NCI-H69 (cell line): ENCODE data around the gene OSBP2.
"Not testable (repeated sequence)": the region's sequence is repeated elsewhere in the genome, so short reads cannot be mapped to it uniquely, and the experiment has no call there.

ENCODE experiments used
- DNase-seq: peaks from one replicate; lab custom pipeline; 2025; lab: John Stamatoyannopoulos, UW

Gene OSBP2

GRCh38 chr22:30694640-30695350, at the start of gene OSBP2:
OSBP2 (plus strand) TSS chr22:30694874; CDS start chr22:30694910, 36 bp downstream.
- DNase-seq = peak; percentile 86

- DNase-seq = no peak
Measured at GRCh38 chr22:30646518-30647160, 48.0 kb upstream of the OSBP2 start.

GRCh38 chr22:30647536-30647935, 47.1 kb upstream of the OSBP2 start:
- DNase-seq = peak; percentile 19

GRCh38 chr22:30648825-30649224, 45.8 kb upstream of the OSBP2 start:
- DNase-seq = no peak

- peak; percentile 17 for DNase-seq
Measured at GRCh38 chr22:30649430-30650007, 45.2 kb upstream of the OSBP2 start.

- DNase-seq = peak; percentile 45
Measured at GRCh38 chr22:30650508-30651116, 44.1 kb upstream of the OSBP2 start.

GRCh38 chr22:30652852-30653251, 41.8 kb upstream of the OSBP2 start:
- DNase-seq = no peak

- no peak for DNase-seq
Measured at GRCh38 chr22:30654361-30654760, 40.3 kb upstream of the OSBP2 start.

- DNase-seq = peak; percentile 63
Measured at GRCh38 chr22:30655532-30655931, 39.1 kb upstream of the OSBP2 start.

- DNase-seq = peak; percentile 93
Measured at GRCh38 chr22:30662040-30662439, 32.6 kb upstream of the OSBP2 start.

- no peak for DNase-seq
Measured at GRCh38 chr22:30664798-30665197, 29.9 kb upstream of the OSBP2 start.

- no peak for DNase-seq
Measured at GRCh38 chr22:30665266-30665665, 29.4 kb upstream of the OSBP2 start.

GRCh38 chr22:30665786-30666185, 28.9 kb upstream of the OSBP2 start:
- no peak for DNase-seq

GRCh38 chr22:30667107-30667493, 27.6 kb upstream of the OSBP2 start:
- no peak for DNase-seq

- peak; percentile 98 for DNase-seq
Measured at GRCh38 chr22:30667494-30668385, 26.9 kb upstream of the OSBP2 start, which contains the start of gene DUSP18. DUSP18 (minus strand) TSS chr22:30667875; CDS start chr22:30664003, 3,872 bp downstream.

GRCh38 chr22:30668386-30668710, 26.3 kb upstream of the OSBP2 start:
- DNase-seq = peak; percentile 74

GRCh38 chr22:30671071-30671470, 23.6 kb upstream of the OSBP2 start:
- no peak for DNase-seq

- DNase-seq = no peak
Measured at GRCh38 chr22:30673136-30673535, 21.5 kb upstream of the OSBP2 start.

- DNase-seq = no peak
Measured at GRCh38 chr22:30674482-30674881, 20.2 kb upstream of the OSBP2 start.

GRCh38 chr22:30675436-30675835, 19.2 kb upstream of the OSBP2 start:
- peak; percentile 93 for DNase-seq

- DNase-seq = not testable (repeated sequence)
Measured at GRCh38 chr22:30676565-30676964, 18.1 kb upstream of the OSBP2 start.
